Mesenchymal stem cell (in vitro differentiated cells and primary cell): ENCODE measurements around the gene HSPA1A.
"Not testable (repeated sequence)": the region's sequence is repeated elsewhere in the genome, so short reads cannot be mapped to it uniquely, and the experiment has no call there.

Experiments
- DNase-seq: peaks from one replicate; pipeline ENCODE4 v3.0.0-alpha.2; 2013
- H2AFZ ChIP-seq: one replicate; pipeline ENCODE4 v1.6.1; 2013; ENCODE audit warnings: low read depth, mild to moderate bottlenecking, control low read depth, inconsistent platforms, low read length, moderate library complexity
- H2AK5ac ChIP-seq: 2 replicates; pipeline ENCODE4 v1.6.1; 2013; ENCODE audit warnings: low read length, moderate library complexity, mild to moderate bottlenecking, inconsistent platforms; ENCODE audit not compliant: severe bottlenecking
- H2BK120ac ChIP-seq: one replicate; pipeline ENCODE4 v1.6.1; 2013; ENCODE audit warnings: low read depth, mild to moderate bottlenecking, inconsistent platforms, low read length, moderate library complexity
- H2BK12ac ChIP-seq, 2 experiments: one replicate each; pipeline ENCODE4 v1.6.1; 2013; ENCODE audit warnings: inconsistent platforms in 2 of 2, low read length in 2 of 2, mild to moderate bottlenecking in 2 of 2, moderate library complexity in 2 of 2, control low read depth in 1 of 2
- H2BK15ac ChIP-seq: one replicate; pipeline ENCODE4 v1.6.1; 2013; ENCODE audit warnings: mild to moderate bottlenecking, low read depth, inconsistent platforms; ENCODE audit not compliant: poor library complexity, severe bottlenecking
- H2BK5ac ChIP-seq: 2 replicates; pipeline ENCODE4 v1.6.1; 2013; ENCODE audit warnings: low read depth, mild to moderate bottlenecking, low read length, control low read depth, inconsistent platforms; ENCODE audit not compliant: poor library complexity, severe bottlenecking
- H3K14ac ChIP-seq, 2 experiments: one replicate each; pipeline ENCODE4 v1.6.1; 2013; ENCODE audit warnings: inconsistent platforms in 2 of 2, low read length in 2 of 2, control low read depth in 1 of 2, mild to moderate bottlenecking in 1 of 2, moderate library complexity in 1 of 2
- H3K18ac ChIP-seq, 2 experiments: one replicate each; pipeline ENCODE4 v1.6.1; 2013; ENCODE audit warnings: inconsistent platforms in 2 of 2, low read length in 2 of 2, control low read depth in 1 of 2, low read depth in 1 of 2, mild to moderate bottlenecking in 1 of 2
- H3K23ac ChIP-seq, 2 experiments: one replicate each; pipeline ENCODE4 v1.6.1; 2013; ENCODE audit warnings: inconsistent platforms in 2 of 2, low read length in 2 of 2, mild to moderate bottlenecking in 2 of 2, moderate library complexity in 2 of 2, control low read depth in 1 of 2
- H3K27ac ChIP-seq: 2 replicates; pipeline ENCODE4 v1.5.1; 2013; ENCODE audit warnings: mild to moderate bottlenecking, moderate library complexity, low read length, control low read depth, inconsistent platforms; ENCODE audit not compliant: poor library complexity, severe bottlenecking
- H3K27me3 ChIP-seq, 2 experiments: 2 replicates each; pipeline versions ENCODE4 v1.6.1 to v1.7.0; 2013; ENCODE audit warnings: low read length in 2 of 2, mild to moderate bottlenecking in 2 of 2, moderate library complexity in 2 of 2, control low read depth in 1 of 2, inconsistent platforms in 1 of 2; ENCODE audit not compliant: control insufficient read depth in 1 of 2, insufficient read depth in 1 of 2
- H3K36me3 ChIP-seq, 2 experiments: 2 replicates each; pipeline versions ENCODE4 v1.6.1 to v1.7.0; 2013; ENCODE audit warnings: low read length in 2 of 2, control low read depth in 1 of 2, inconsistent platforms in 1 of 2, low read depth in 1 of 2, mild to moderate bottlenecking in 1 of 2; ENCODE audit not compliant: insufficient read depth in 2 of 2, control insufficient read depth in 1 of 2
- H3K4ac ChIP-seq, 2 experiments: one replicate each; pipeline ENCODE4 v1.6.1; 2013; ENCODE audit warnings: inconsistent platforms in 2 of 2, low read length in 2 of 2, mild to moderate bottlenecking in 2 of 2, moderate library complexity in 2 of 2, control low read depth in 1 of 2, low read depth in 1 of 2
- H3K4me1 ChIP-seq: 2 replicates; pipeline ENCODE4 v1.6.1; 2013; ENCODE audit warnings: low read depth, low read length, control low read depth; ENCODE audit not compliant: control insufficient read depth, insufficient read depth
- H3K4me2 ChIP-seq: 2 replicates; pipeline ENCODE4 v1.6.1; 2013; ENCODE audit warnings: low read length, mild to moderate bottlenecking, inconsistent platforms; ENCODE audit not compliant: poor library complexity, severe bottlenecking
- H3K4me3 ChIP-seq, 2 experiments: 2 replicates each; pipeline versions ENCODE4 v1.5.1 to v1.7.0; 2013; ENCODE audit warnings: low read length in 2 of 2, mild to moderate bottlenecking in 2 of 2, control low read depth in 1 of 2, low read depth in 1 of 2; ENCODE audit not compliant: insufficient read depth in 1 of 2
- H3K79me1 ChIP-seq: replicated peaks from 2 replicates; pipeline ENCODE4 v1.6.1; 2013; ENCODE audit warnings: mild to moderate bottlenecking, control low read depth, low read length, inconsistent platforms; ENCODE audit not compliant: poor library complexity, severe bottlenecking
- H3K9ac ChIP-seq: 2 replicates; pipeline ENCODE4 v1.7.0; 2013; ENCODE audit warnings: mild to moderate bottlenecking, low read length, moderate library complexity
- H3K9me3 ChIP-seq: 2 replicates; pipeline ENCODE4 v1.7.0; 2013; ENCODE audit warnings: mild to moderate bottlenecking, low read length; ENCODE audit not compliant: control insufficient read depth
- H4K8ac ChIP-seq: one replicate; pipeline ENCODE4 v1.6.1; 2013; ENCODE audit warnings: inconsistent platforms, mild to moderate bottlenecking, low read length, moderate library complexity
- H4K91ac ChIP-seq: one replicate; pipeline ENCODE4 v1.6.1; 2013; ENCODE audit warnings: mild to moderate bottlenecking, low read length, inconsistent platforms
- WGBS: methylation state at CpG from one replicate; pipeline ENCODE4 v1.1.7; 2013; ENCODE audit warnings: mixed read lengths; 5-methylcytosine and 5-hydroxymethylcytosine counted together

HSPA1A gene

GRCh38 chr6:31817133-31817928, 2.0 kb downstream of the HSPA1A start:
- WGBS, result 88% methylated on average over 13 of the region's 37 CpGs
- not testable (repeated sequence) for H3K4ac ChIP-seq, H3K79me1 ChIP-seq, H2BK120ac ChIP-seq, H2BK5ac ChIP-seq, H4K91ac ChIP-seq, H2BK12ac ChIP-seq, H2AFZ ChIP-seq, H2BK15ac ChIP-seq, H3K36me3 ChIP-seq, H3K27me3 ChIP-seq, H4K8ac ChIP-seq, H3K14ac ChIP-seq, H3K27ac ChIP-seq, H3K18ac ChIP-seq, H2AK5ac ChIP-seq, H3K9me3 ChIP-seq, H3K23ac ChIP-seq, DNase-seq
- H3K4me3 ChIP-seq, result peak overlapping the region; percentile 40 to 80
- H3K4me1 ChIP-seq, result peaks cover 13% of the 10 kb centered on the region
- peak overlapping the region; percentile 81 for H3K9ac ChIP-seq
- H3K4me2 ChIP-seq, result peak overlapping the region; percentile 39

DNA sequence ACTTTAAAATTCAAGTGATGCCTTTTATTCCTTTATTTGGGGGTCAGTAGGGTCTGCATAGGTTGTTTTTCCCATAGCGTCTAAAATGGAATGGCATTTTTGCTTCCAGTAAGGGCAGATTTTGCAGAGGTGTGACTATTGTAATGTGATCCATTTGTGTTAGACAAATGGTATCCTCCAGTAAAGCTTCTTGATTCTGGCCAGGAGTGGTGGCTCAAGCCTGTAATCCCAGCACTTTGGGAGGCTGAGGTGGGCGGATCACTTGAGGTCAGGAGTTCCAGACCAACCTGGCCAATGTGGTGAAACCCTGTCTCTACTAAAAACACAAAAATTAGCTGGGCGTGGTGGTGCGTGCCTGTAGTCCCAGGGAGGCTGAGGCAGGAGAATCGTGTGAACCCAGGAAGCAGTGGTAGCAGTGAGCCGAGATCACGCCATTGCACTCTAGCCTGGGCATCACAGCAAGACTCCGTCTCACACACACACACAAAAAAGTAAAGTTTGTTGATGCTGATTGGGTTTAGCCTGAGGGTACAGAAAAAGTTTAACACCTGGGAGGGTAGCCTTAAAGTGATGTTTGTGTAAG, 2.7 kb downstream of the HSPA1A start:
- not testable (repeated sequence) for H3K23ac ChIP-seq, H3K36me3 ChIP-seq, H2BK12ac ChIP-seq, H3K27me3 ChIP-seq, H3K27ac ChIP-seq, H2AK5ac ChIP-seq, H2AFZ ChIP-seq, H3K14ac ChIP-seq, H3K4ac ChIP-seq, DNase-seq, H3K18ac ChIP-seq, H2BK120ac ChIP-seq, H4K91ac ChIP-seq, H2BK15ac ChIP-seq, H2BK5ac ChIP-seq, H3K9me3 ChIP-seq, H3K4me2 ChIP-seq, H4K8ac ChIP-seq, H3K79me1 ChIP-seq
- H3K4me1 ChIP-seq, result peaks cover 15% of the 10 kb centered on the region
- WGBS, result 95% methylated on average over 5 of the region's 8 CpGs
- peak overlapping the region; percentile 81 for H3K9ac ChIP-seq
- H3K4me3 ChIP-seq, result peak overlapping the region in 1 of 2 experiments; percentile 80

GRCh38 chr6:31819871-31820299, 4.5 kb downstream of the HSPA1A start:
- H2BK15ac ChIP-seq, result no peak overlapping the region
- no peak overlapping the region for H3K4ac ChIP-seq
- H2BK120ac ChIP-seq, result no peak overlapping the region
- no peak for DNase-seq
- H3K4me1 ChIP-seq, result peaks cover 16% of the 10 kb centered on the region
- no peak overlapping the region for H3K4me3 ChIP-seq
- no peak overlapping the region for H3K14ac ChIP-seq
- H4K91ac ChIP-seq, result no peak overlapping the region
- H2AFZ ChIP-seq, result no peak overlapping the region
- no peak overlapping the region for H3K18ac ChIP-seq
- no peak overlapping the region for H3K27ac ChIP-seq
- no peak overlapping the region for H3K4me2 ChIP-seq
- H3K79me1 ChIP-seq, result peaks cover 6% of the 10 kb centered on the region
- H3K9me3 ChIP-seq, result no peaks in the 10 kb centered on the region
- H3K27me3 ChIP-seq, result no peaks in the 10 kb centered on the region
- H2BK12ac ChIP-seq, result no peak overlapping the region
- no peak overlapping the region for H2AK5ac ChIP-seq
- H3K9ac ChIP-seq, result peak overlapping the region; percentile 32
- no peak overlapping the region for H2BK5ac ChIP-seq
- no peaks in the 10 kb centered on the region for H3K36me3 ChIP-seq
- peak overlapping the region; percentile 10 for H4K8ac ChIP-seq
- H3K23ac ChIP-seq, result no peak overlapping the region

DNA sequence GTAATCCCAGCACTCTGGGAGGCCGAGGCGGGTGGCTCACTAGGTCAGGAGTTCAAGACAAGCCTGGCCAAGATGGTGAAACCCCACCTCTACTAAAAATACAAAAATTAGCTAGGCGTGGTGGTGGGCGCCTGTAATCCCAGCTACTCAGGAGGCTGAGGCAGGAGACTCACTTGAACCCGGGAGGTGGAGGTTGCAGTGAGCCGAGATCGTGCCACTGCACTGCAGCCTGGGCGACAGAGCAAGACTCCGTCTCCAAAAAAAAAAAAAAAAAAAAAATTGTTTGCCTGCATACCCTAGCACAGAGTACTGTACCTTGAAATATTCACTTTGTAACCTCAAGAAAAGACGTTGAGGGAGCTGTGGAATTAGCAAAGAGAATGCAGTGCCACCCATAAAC, 5.1 kb downstream of the HSPA1A start:
- not testable (repeated sequence) for H3K27me3 ChIP-seq, H3K79me1 ChIP-seq, H3K23ac ChIP-seq, H3K18ac ChIP-seq, H3K27ac ChIP-seq, H3K36me3 ChIP-seq, H3K14ac ChIP-seq, H3K4ac ChIP-seq, H4K8ac ChIP-seq, H3K4me2 ChIP-seq, H2AFZ ChIP-seq, H3K9me3 ChIP-seq, H2BK12ac ChIP-seq, H4K91ac ChIP-seq, H2BK120ac ChIP-seq, H2BK15ac ChIP-seq, H2BK5ac ChIP-seq, DNase-seq, H3K4me3 ChIP-seq
- peaks cover 16% of the 10 kb centered on the region for H3K4me1 ChIP-seq
- 99% methylated on average over 5 of the region's 10 CpGs for WGBS
- peak overlapping the region; percentile 97 for H3K9ac ChIP-seq
- peak overlapping the region; percentile 66 for H2AK5ac ChIP-seq
